NCI-H2081 treated with DMSO at 0.1 percent for 48 hours (cell line): ENCODE measurements around the gene OR10G8.

Source experiments
- DNase-seq: peaks from one replicate; lab custom pipeline; 2025; lab: John Stamatoyannopoulos, UW

The OR10G8 gene

DNA sequence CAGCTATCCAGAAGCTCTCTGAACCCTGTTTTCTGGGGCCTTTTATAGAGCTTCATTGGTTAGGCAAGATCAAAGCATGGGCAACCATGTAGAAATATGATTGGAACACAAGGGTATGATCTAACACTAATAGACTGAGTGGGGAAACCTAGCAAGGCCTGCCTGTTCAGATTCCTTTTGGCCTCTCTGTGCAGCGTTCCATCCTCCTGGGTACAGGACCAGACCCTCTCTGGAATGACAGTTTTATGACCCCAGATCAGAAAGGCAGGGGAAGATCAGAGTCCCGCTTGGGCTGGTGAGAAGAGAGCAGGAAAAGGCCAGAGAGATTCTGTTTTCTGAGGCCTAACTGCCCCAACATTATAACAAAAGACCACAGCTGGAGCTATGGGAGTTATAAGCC, 52.0 kb downstream of the OR10G8 start:
- no peak for DNase-seq

DNA sequence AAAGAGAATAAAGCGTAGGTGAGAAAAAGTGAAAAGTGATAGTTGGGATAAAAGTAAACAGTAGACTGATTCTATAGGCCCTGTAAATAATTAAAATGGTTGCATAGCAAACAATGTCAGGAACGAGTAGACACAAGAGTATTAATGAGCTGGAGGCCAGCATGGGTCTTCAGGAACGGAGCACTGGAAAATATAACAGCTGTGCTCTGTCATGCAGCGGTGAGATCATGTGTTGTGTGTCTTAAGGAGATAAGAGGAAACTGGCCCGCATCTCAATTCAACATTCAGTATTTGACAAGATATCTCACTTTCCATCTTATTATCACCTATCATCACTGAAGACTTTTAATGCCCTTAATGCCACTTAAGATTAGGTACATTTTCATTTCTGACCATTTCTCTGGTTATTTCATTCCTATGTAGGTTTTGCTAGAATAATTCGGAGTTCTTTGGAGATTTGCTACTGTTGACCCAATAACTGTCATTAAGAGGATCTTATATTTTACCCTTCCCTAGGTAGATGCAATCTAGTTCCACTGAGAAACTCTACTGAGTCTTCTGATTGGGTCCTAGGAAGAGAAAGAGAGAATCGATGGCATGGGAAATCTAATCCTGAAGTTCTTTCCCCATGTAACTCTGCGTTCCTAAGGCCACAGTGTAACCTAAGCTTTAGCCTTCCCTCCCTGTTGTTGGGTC, 53.2 kb downstream of the OR10G8 start:
- no peak for DNase-seq
